Midbrain (tissue), 1 donor: ENCODE results near the gene RGS19.

ENCODE experiments used
- DNase-seq: peaks from one replicate; lab custom pipeline; 2025; lab: John Stamatoyannopoulos, UW

The RGS19 gene

DNA sequence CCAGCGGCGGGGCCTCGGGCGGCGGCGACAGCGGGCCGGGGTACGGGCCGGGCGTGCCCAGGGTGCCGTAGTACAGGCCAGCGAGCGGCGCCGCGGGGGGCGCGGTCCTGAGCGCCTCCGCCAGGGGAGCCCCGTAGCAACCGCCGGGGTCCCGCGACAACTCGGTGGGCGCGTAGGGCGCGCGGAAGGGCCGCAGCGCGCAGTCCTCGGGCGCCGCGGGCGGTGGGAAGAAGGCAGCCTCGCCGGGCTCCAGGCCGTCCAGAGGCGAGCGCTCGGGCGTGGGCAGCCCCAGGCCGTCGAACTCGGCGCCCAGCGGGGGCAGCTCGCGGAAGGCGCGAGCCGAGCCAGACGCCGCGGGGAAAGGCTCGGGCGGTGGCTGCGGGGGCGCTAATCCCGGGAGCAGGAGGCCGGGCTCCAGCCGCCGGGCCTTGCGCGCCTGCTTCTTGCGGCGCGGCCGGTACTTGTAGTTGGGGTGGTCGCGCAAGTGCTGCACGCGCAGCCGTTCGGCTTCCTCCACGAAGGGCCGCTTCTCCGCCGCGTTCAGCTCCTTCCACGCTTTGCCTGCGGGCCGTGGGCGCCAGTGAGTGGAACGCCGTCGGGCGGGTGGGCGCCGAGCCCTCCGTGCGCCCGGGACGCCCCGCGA lies 30.8 kb downstream of the RGS19 start:
- no peak for DNase-seq

DNA sequence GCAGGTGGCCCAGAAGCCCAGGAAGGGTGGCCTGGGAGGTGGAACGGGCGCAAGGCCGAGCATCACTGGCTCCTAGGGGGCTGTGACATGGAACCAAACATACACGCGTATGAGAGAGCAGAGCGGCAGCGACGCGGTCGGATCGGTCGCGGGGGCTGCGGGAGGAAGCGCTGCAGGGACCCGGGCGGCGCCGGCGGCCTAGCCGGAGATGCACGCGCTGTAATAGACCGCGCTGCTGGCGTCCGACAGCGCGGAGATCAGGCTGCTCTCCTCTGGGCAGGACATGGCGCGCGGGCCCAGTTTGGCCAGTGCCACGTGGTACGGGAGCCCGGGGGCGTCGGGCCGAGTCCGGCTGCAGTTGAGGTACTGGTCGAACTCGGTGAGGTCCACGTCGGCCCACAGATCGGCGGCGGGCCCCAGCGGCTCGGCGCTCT lies 31.3 kb downstream of the RGS19 start:
- DNase-seq, result no peak

DNA sequence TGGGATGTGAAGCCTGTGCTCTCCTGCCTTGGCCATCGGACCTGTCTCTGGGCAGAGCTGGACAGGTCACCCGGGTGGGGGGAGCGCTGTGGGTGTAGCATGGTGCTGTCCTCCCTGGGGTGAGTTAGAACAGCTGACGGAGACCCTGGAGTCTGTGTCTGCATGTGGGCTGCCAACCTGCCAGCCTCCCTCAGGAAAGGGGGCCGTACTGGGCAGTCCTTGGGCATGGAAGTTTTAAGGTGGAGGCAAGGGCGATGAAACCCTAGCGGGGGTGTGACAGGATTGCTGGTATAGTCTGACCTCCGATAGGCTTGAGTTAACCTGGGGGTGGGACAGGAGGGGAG lies 32.3 kb downstream of the RGS19 start:
- no peak for DNase-seq

DNA sequence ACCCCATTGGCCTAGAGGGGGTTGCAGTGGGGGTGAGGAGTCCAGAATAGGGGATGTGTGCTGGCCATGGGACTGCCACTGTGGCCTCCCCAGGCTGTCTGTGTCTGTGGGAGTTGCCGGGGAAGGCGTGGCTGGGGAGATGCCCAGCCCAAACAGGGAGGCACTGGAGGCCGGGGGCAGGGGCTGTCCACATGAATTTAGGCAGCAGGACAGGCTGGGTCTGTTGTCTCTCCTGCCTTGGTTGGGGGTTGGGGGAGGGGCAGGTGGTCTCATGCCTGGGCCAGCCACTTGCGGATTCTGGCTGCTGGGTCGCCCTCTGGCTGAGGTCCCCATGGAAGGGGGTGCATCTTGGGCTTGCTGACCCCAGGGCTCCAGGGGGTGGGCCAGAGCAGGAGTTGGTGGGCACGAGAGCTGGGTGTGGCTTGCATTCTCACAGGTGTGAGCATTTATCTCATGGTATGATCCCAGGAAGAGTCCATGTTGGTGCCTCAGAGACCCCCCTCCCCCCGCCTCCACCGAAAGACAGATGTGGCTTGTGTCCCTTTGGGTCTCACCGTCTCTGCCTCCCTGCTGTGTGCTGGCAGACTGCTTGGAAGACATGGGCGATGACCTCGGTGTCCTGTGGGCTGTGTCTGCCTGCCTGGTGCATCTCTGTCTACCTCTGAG lies 33.8 kb downstream of the RGS19 start:
- DNase-seq, result no peak

DNA sequence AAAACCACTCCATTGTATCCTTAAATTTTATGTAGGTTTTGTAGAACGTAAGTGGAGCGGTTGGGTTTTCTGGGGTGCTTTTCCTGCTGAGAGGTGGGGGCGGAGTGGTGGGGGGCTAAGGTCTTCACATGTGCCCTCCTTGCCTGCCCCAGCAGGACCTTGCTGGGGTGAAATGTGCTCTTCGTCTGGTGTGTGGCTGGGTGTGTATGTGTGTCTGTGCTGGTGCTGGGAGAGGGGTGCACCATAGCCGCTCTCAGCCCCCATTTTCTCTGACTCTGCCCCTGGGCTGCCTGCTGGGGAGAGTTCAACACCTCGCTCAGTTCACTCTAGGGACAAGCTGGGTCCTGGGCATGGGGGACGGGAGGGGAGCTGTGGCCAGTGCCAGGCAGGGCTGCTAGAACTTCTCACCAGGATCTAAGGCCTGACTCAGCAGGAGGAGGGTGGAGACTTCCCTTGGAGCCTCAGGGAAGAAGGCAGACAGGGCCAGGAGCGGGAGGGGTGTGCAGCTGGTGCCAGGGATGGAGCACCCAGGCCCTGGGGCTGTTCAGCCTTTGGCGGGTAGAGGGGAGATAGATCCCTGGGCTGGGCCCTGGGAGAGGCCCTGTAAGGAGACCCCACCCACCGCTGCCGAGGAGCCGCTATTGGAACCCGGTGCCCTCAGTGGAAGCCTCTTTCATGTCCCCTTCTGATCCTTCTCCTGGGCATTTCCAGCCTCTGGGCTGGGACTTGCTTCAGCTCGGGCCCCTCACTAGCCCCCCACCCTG lies 34.7 kb downstream of the RGS19 start:
- DNase-seq, result no peak

DNA sequence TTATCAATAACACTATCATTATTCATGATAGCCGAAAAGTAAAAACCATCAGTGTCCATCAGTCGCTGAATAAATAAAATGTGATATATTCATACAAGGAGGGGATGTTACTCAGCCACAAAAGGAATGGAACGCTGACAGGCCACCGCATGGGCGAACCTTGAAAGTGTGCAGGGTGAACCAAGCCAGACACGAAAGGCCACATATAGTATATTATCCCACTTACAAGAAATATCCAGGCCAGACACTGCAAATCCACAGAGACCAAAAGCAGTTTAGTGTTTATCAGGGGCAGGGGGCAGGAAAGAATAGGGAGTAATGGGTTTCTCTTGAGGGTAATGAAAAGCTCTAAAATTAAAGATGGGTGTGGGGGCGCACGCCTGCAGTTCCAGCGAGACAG lies 35.5 kb downstream of the RGS19 start:
- no peak for DNase-seq

DNA sequence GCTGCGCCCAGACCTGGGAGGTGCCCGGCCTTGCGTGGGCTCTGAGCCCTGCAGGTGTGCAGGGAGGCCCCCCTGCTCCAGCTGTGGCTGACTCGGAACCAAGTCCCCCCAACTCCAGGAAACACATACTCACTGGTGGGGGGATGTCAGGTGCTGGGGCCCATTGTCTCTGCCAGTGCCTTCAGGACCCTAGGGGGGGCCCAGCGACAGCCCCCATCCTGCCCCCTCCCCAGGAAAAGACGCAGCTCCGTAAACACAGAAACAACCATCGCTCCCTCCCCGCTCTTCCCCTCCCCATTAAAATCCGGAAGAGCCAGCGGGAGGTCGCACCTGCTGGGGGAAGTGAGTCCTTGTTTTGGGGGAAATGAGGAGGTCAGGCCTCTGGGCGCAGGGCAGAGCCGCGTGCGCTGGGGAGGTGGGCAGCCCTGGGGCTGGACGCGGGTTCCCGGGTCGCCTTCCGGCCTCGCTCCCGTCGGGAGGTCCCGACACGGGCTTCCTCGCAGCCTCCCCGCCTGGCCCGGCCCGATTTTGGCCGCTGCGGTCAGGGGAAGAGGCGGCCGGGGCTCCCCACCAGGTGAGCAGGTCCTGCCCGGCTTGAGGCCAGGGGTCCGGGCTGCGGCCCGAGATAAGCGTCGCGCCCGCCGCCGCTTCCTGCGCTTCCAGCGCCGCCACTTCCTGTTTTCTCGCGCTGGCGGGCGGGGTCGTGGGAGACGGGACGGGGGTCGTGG lies 37.1 kb downstream of the RGS19 start:
- no peak for DNase-seq

DNA sequence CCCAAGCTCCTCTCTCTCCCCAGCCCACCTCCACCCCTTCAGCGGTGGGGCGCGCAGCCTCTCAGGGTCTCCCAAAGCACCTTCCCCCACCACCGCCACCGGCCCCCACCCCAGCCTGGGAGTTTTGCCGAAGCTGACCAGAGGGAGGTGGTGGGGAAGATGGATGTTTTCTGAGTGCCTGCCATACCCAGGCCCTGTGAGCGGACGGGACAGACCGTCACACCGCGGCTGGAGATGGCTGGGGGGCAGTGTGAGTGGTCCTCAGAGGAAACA lies 37.6 kb downstream of the RGS19 start:
- DNase-seq, result no peak

DNA sequence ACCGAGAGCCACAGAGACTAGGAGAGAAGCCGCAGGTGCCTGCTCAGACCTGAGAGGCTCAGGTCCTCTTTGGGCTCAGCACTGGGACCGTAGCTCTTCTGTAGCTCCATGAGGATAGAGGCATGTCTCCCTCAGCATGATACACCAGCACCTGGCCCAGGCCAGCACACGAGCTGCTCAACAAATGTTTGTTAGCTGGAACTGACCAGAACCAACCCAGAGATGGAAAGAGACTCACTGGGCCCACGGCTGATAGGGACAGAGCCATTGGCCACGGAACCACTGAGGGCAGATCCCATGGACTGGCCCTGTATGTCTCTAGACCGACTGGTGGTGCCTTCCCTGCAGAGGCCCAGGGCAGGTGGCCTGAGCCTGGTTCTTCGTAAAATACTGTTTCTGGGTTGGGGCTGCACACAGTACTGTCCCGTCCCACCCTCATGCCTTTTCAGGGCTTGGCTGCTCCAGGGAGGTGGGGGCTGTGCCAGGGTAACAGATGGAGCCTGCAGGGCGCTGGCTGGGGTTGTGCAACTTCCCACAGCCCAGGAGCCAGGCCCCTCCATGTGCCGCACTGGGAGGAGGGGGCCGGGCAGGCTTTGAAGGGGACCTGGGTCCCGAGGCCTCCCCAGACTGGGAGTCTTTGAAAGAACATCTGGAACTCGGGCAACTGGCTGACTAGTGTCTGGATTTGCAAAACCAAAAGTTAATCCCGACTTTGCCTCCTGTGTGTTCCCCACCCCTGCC lies 38.1 kb downstream of the RGS19 start:
- no peak for DNase-seq

DNA sequence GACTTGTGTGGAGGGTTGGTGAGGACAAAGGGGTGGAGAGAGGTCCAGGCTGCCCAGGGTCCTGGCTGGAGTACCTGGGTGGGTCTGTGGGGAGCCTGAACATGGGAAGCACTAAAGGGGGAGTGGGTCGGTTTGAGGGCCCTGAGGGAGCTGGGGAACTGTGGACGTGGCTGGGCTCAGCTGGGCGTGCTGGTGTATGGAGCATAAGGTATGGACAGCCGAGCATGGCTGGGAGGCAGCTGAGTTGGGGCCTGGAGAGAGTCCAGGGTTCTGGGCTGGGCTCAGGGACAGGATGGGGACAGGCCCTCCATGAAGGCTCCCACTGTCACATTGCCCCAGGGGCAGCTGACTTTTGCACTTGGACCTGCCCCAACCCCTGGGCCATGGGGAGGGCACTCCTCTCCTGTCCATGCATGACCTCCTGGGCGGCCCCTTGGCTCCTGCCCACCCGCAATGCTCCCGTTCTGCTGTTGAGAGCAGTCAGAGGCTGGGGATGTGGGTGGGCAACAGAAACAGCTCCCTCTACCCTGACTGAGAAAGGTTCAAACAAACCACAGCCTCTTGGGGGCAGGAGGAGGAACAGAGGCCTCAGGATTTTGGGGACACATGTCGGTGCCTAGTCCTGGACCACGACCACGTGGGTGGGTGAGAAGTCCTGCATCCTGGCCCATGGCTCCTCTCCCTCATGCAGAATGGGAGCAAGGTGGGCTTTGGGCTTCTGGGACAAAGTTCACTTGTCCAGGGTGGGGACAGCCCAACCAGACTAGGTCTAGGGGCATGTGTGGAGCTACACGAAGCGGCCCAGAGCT lies 38.9 kb downstream of the RGS19 start:
- no peak for DNase-seq

DNA sequence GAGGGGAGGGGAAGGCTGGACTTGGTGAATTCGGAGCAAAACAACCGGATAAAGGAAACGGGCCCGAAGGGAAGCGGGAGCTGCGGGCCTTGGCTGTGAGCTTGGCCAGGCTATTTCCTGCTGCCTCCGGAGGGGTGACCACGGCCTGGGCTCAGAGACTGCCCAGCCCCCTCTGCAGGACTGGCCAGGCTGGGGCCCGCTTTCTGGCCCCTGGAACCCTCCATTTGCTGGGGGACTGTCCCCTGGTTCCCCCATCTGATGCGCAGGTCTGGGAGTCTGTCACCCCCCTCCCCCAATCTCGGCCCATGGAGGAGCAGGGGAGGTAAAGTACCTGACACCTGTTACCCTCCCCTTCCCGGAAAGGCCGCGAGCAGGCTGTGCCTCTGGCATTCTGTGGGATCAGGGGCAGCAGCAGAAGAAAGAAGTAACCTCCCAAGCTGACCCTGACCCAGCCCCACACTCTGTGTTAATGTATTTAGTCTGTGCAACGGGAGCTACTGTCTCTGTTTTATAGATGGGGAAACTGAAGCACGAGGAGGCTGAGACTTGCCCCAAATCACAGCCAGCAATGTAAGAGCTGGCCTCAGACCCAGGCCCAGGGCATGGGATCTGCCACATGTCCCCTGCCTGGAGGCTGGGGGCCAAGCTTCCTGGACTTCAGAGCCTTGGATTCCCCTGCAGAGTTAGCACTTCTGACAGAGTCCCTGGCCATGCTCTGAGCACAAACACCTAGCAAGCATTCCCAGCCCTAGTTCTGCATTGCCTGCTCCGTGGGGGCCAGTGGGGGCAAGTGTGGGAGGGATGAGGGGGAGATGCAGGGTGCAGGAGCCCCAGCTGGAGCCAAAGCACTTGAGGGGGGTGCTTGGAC lies 39.8 kb downstream of the RGS19 start:
- no peak for DNase-seq

DNA sequence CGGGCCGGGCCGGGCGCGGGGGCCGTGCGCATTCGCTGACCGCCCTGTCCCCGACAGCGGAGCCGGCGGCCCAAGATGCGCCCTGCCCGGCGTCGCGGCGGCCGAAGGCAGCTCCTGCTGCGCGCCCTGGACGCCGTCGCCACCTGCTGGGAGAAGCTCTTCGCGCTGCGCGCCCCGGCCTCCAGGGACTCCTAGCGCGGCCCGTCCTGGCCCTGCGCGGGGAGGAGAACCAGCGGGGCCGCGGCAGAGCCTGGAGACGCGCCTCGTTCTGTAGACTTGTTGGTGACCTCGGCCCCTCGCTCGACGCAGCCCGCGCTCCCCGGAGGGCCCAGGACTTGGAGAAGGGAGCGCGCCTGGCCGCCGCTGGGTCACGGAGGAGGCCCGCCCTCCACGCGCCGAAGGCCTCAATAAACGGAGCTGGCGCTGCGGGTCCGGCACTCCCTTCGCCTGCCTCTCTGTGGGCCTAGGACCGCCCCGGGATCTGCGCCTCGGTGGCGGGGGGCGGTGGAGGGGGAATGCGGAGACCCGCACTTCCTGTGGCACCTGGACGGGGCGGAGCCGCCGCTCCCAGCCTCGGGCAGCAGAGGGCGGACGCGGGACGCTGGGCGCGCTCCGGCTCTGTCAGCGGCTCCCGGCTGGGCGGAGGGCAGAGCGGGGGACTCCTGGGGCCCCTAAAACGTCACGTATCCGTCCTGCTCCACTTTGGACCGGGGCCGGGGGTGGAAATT lies 40.6 kb downstream of the RGS19 start:
- no peak for DNase-seq

DNA sequence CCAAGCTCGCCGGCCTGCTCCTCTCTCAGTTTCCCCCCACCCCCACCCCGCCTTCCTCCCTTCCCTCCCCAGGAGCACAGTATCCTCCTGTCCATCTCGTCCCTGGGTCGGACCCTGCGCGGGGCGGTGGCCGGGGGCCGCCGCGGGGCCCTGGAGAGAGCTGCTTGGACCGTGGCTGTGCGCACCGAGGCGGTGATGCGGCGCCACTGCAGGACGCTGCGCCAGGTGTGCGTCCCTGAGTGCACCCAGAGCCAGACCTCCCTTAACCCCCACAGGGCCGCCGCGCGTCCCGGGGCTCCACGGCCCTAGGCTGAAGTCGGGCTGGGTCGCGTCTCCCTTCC lies 41.1 kb downstream of the RGS19 start:
- no peak for DNase-seq

DNA sequence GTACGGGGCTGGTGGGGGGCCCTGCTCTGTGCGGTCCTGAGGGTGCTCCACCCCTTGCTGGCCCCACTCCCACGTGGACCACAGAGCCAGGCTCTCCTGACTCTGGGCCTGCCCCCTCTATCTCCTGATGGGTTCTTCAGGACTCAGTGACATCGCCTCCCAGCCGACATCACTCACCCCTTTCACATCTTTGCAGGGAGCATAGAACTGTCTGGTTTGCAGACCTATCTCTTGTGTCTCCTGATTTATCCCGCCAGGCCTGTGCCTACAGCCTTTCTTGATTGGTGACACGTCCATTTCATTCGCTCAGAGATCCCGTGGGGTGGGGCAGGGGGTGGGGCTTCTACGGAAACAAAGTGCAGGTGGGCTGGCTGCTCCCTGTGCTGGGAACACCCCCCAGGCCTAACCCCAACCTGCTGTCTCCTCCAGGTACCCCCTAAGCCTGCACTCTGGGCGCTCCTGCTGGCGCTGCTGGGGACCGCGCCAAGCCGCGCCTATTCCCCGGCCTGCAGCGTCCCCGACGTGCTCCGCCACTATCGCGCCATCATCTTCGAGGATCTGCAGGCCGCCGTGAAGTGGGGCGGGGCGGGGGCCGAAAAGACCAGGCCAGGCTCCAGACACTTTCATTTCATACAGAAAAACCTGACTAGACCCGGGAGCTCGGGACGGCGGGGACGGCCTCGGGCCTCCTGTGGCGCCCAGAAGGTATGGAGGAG lies 41.7 kb downstream of the RGS19 start:
- DNase-seq, result no peak

DNA sequence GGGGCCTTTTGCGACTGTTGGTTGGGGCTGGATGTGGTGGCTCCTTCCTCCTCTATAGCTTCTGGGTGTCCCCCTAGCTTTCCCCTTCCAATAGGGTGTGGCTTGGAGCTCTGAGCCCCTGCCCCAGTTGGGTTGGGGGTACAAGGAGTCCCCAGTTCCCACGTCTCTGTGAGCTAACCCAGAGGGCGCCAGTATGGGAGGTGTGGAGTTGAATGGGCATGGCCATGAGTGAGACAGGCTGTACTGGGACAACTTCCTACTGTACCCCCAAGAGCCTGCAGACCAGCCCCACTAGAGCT lies 42.2 kb downstream of the RGS19 start:
- no peak for DNase-seq

DNA sequence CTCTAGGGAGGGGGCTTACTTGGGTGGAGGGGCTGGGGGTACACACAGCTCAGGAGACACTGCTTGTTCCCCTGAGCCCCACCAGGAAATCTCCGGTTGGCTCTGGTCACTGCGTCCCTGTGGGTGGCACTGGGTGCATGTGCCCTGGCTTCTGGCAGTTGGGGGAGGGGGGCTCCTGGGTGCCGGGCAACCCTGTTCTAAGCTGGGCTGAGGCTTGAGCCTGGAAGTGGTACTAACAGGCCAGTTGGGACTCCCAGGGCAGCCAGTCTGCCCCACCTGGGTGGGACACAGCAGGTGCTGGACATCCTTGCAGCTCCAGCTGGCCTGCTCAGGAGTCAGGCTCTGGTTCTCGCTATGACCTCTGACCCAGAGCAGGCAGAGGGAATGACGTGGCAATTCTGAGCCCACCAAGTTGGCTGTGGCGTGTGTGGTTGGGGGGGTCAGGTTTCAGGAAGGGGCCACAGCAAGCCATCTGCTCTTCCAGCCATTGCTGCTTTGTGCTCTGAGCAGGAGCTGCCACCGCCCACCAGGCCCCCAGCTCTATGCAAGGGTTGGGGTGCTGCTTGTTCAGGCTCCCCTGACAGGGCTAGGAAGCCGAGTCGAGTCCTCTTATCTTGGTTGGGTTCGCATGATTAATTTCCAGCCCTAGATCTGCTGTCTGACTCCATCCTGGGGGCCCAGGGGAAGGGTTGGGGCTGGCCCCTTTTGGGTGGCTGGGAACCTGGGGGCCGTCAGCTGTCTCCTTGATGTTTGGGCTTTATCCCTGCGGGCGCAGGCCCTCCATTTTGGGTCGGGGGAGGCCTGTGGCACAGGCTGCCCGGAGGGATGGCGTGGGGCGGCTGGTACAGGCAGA lies 42.7 kb downstream of the RGS19 start:
- no peak for DNase-seq

DNA sequence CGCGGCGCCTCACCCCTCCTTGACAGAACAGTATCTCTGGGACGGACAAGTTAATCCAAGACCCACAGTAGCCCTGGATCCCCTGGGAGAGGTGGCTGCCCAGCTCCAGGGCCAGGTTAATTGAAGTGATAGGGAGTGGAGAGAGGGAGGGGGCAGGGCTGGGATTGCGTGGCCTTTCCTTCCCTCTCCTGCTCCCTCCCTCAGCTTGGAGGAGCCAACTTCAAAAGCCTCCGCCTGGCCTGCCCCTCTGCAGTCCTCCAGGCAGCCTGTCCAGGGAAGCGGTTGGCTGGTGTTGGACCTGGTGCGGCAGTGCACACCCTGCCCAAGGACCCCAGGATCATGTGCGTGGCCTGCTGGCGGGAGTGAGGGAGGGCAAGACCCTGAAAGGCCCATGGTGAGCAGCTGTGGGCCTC lies 43.4 kb downstream of the RGS19 start, which contains the start of gene C20orf204:
Gene C20orf204, plus strand, starts transcription at position 250 of the 413 bp plus-strand sequence. Its CDS starts 142 bp downstream, at position 392.
- no peak for DNase-seq
